ENCODE data around the gene GPR137B. TPM values are rescaled to one million over a fixed set of nuclear protein-coding genes. Genes with fewer than 3 reads are reported as not detected.
A peak's percentile ranks its signal among the peaks of the same experiment; 100 is the strongest.

The GPR137B gene
- total and polyA plus RNA-seq, 9 of the 15 experiments (the other 6 are each of a cell fraction or from before 2014, with no cell fraction given), result 0.04 to 1.0 (median 0.62) TPM

- no peak for TF ChIP-seq SFPQ (IDR thresholded peaks at IDR 0.05; ENCODE audit: low read depth, low read length)
- TF ChIP-seq NFE2 (IDR thresholded peaks at IDR 0.05; ENCODE audit: low read depth), result peak; percentile 20; the same call in 1 of the 2 replicates
- TF ChIP-seq BCLAF1 (IDR thresholded peaks at IDR 0.05; ENCODE audit: borderline replicate concordance in 1 of 2, control insufficient read depth in 1 of 2, low read depth in 2 of 2, low read length in 1 of 2), result no peak
- no peak for TF ChIP-seq RFX5 (IDR thresholded peaks at IDR 0.05; ENCODE audit: low read depth, low read length)
- TF ChIP-seq ZZZ3 (IDR thresholded peaks at IDR 0.05), result no peak
- no peak for TF ChIP-seq ZNF699 (CRISPR knock-in tag; IDR thresholded peaks at IDR 0.05; ENCODE audit: insufficient replicate concordance)
- TF ChIP-seq MAFG (tag; conservative IDR thresholded peaks at IDR 0.05), result peak; percentile 19; the same call in 1 of the 2 replicates
- no peak for TF ChIP-seq PBX2 (CRISPR knock-in tag; IDR thresholded peaks at IDR 0.05; ENCODE audit: low read depth)
- TF ChIP-seq PBX2 (tag; conservative IDR thresholded peaks at IDR 0.05; ENCODE audit: low read depth), result peak; percentile 50
- no peak for TF ChIP-seq ZKSCAN1 (IDR thresholded peaks at IDR 0.05; ENCODE audit: low read depth, low read length)
- no peak for TF ChIP-seq FOXP4 (CRISPR knock-in tag; IDR thresholded peaks at IDR 0.05; ENCODE audit: borderline replicate concordance)
- no peak for TF ChIP-seq HNRNPK (IDR thresholded peaks at IDR 0.05; ENCODE audit: low read depth, low read length, poor library complexity, severe bottlenecking)
- no peak for TF ChIP-seq HMG20B (CRISPR knock-in tag; IDR thresholded peaks at IDR 0.05)
- no peak for TF ChIP-seq ZSCAN32 (CRISPR knock-in tag; IDR thresholded peaks at IDR 0.05)
- TF ChIP-seq ZNF41 (CRISPR knock-in tag; conservative IDR thresholded peaks at IDR 0.05), result no peak
- no peak for TF ChIP-seq SIN3B (IDR thresholded peaks at IDR 0.05; ENCODE audit: low read depth)
- TF ChIP-seq ETS2 (tag; IDR thresholded peaks at IDR 0.05; ENCODE audit: borderline replicate concordance, poor library complexity, severe bottlenecking), result no peak
Measured at GRCh38 chr1:236168716-236169429, 26.5 kb downstream of the GPR137B start (continued).

All from K562 (cell line).